ENCODE data around the gene CNTN5.

The CNTN5 gene

DNA sequence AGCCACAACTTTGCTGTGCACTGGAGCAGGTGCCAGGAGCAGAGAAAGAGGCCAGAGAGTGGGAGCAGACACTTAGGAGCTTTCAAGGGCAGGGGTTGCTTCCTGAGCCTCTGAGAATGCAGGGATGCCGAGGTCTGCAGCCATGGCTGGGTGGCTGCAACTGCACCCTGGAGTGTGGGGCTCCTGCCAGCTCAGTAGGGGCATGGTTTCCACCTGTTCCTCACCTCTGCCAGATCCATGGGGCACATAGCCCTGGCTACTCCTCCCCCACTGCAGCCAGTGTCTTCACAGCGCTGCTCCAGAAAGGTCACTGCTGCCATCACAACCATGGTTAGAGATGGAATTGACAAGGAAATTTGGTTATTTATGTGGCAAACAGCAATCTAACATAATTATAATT lies 404.8 kb downstream of the CNTN5 start:
- WGBS, 2 experiments (ENCODE audit: insufficient coverage in 2 of 2), result 0% methylated on average over 1 of the region's 2 CpGs; no CpG with 5 or more reads in 1 of the 2 experiments

DNA sequence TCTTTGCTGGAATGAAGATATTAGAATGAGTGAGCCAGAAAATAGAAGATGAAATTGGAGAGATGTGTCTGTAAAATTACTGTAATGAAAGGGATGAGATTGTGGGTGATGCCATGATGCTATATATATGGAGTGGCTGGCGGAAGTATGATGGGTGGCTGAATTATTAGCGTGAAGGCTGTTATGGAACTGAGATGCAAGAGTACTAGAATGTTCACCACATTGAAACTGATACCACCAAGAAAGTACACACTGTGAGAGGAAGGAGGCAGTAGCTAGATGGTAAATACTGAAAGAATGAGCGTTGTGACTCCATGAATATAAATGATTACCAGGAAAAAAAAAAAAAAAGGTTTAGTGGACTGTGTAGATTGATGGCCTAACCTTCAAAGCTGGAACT lies 411.9 kb downstream of the CNTN5 start:
- Histone ChIP-seq H3K36me3 (ENCODE audit: control insufficient read depth, insufficient read depth, low read length) (no peaks in the 10 kb centered on the region), H3K4me1 (ENCODE audit: control insufficient read depth, insufficient read depth, low read length, poor library complexity, severe bottlenecking) (no peaks in the 10 kb centered on the region), H3K27ac (ENCODE audit: low read depth, low read length, severe bottlenecking) (no peak overlapping the region), H3K9me3 (ENCODE audit: control insufficient read depth, low read length) (no peaks in the 10 kb centered on the region), H3K4me3 (ENCODE audit: extremely low read depth, insufficient read depth, low read length, poor library complexity, severe bottlenecking) (no peak overlapping the region)
- WGBS, 2 experiments (ENCODE audit: insufficient coverage in 2 of 2), result 100% methylated on average over 1 of the region's 3 CpGs; no CpG with 5 or more reads in 1 of the 2 experiments

More for the DNA sequence above, 404.8 kb downstream of the CNTN5 start:
- Histone ChIP-seq H3K27ac (ENCODE audit: low read depth, low read length, severe bottlenecking) (no peak overlapping the region), H3K9me3 (ENCODE audit: control insufficient read depth, low read length) (peaks cover 5% of the 10 kb centered on the region), H3K4me3 (ENCODE audit: extremely low read depth, insufficient read depth, low read length, poor library complexity, severe bottlenecking) (no peak overlapping the region), H3K36me3 (ENCODE audit: control insufficient read depth, insufficient read depth, low read length) (no peaks in the 10 kb centered on the region), H3K4me1 (ENCODE audit: control insufficient read depth, insufficient read depth, low read length, poor library complexity, severe bottlenecking) (peaks cover 14% of the 10 kb centered on the region)

GRCh38 chr11:99443276-99443675 lies 422.5 kb downstream of the CNTN5 start:
- Histone ChIP-seq H3K36me3 (ENCODE audit: control insufficient read depth, insufficient read depth, low read length) (no peaks in the 10 kb centered on the region), H3K4me1 (ENCODE audit: control insufficient read depth, insufficient read depth, low read length, poor library complexity, severe bottlenecking) (no peaks in the 10 kb centered on the region)
- WGBS, 2 experiments (ENCODE audit: insufficient coverage in 2 of 2), result 60% methylated on average over 1 of the region's 3 CpGs; no CpG with 5 or more reads in 1 of the 2 experiments

DNA sequence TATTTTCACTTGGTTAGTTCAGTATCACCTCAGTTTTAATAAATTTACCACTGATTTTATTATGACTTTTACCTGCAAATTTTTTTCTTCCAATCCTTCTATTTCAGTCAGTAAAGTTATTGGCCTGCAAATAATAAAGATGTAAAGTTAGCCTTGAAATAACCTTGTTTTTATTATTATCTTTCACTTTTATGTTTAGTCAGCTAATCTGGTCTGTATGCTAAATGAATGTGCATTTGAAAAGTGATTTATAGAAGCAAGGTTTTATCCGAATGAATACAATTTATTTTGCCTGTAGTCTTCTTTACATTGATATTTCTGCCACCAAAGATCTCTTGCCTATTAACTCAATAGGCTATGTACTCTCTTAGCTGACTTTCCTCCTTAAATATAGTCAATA lies 425.7 kb downstream of the CNTN5 start:
- Histone ChIP-seq H3K4me3 (ENCODE audit: extremely low read depth, insufficient read depth, low read length, poor library complexity, severe bottlenecking) (no peak overlapping the region), H3K36me3 (ENCODE audit: control insufficient read depth, insufficient read depth, low read length) (no peaks in the 10 kb centered on the region), H3K4me1 (ENCODE audit: control insufficient read depth, insufficient read depth, low read length, poor library complexity, severe bottlenecking) (no peaks in the 10 kb centered on the region), H3K27ac (ENCODE audit: low read depth, low read length, severe bottlenecking) (no peak overlapping the region), H3K9me3 (ENCODE audit: control insufficient read depth, low read length) (no peaks in the 10 kb centered on the region)
- WGBS, 2 experiments (ENCODE audit: insufficient coverage in 2 of 2), result no CpG with 5 or more reads among the region's 1 CpG

More at GRCh38 chr11:99443276-99443675, 422.5 kb downstream of the CNTN5 start:
- Histone ChIP-seq H3K27ac (ENCODE audit: low read depth, low read length, severe bottlenecking) (no peak overlapping the region), H3K9me3 (ENCODE audit: control insufficient read depth, low read length) (no peaks in the 10 kb centered on the region), H3K4me3 (ENCODE audit: extremely low read depth, insufficient read depth, low read length, poor library complexity, severe bottlenecking) (no peak overlapping the region)

DNA sequence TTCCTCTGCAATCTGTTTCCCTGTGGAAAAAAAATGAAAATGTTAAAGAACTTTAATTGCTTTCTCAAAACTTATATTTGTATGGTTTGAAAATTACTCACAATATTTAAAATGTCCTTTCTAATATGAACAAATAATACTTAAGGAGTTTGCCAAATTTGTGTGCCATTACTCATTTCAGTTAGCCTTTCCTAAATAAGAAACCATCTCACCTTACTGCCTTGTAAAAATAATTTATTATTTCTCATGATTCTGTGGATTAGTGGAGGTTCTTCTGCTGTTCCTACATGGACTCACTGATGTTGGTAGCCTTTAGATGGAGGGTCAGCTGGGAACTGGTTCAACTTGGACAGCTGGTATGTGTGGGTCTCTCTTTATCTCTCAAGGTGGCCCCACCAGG lies 428.6 kb downstream of the CNTN5 start:
- Histone ChIP-seq H3K4me3 (ENCODE audit: extremely low read depth, insufficient read depth, low read length, poor library complexity, severe bottlenecking) (no peak overlapping the region), H3K27ac (ENCODE audit: low read depth, low read length, severe bottlenecking) (no peak overlapping the region), H3K36me3 (ENCODE audit: control insufficient read depth, insufficient read depth, low read length) (no peaks in the 10 kb centered on the region), H3K4me1 (ENCODE audit: control insufficient read depth, insufficient read depth, low read length, poor library complexity, severe bottlenecking) (no peaks in the 10 kb centered on the region), H3K9me3 (ENCODE audit: control insufficient read depth, low read length) (no peaks in the 10 kb centered on the region)

DNA sequence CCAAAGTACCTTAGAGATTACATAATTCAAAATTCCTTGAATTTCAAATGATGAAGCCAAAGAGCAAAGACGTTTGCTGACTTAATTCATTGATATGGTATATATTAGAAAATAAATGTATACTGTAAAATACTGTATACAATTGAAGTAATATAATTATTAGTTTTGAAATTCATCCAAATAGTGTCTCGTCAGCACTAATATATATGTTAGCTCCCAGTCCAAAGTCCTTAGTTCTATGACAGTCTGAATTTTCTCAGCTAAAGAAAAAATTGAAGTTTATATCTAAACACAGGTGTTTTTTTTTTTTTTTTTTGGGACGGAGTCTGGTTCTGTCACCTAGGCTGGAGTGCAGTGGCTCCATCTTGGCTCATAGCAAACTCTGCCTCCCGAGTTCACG lies 431.3 kb downstream of the CNTN5 start:
- Histone ChIP-seq H3K4me3 (ENCODE audit: extremely low read depth, insufficient read depth, low read length, poor library complexity, severe bottlenecking) (no peak overlapping the region), H3K36me3 (ENCODE audit: control insufficient read depth, insufficient read depth, low read length) (no peaks in the 10 kb centered on the region), H3K9me3 (ENCODE audit: control insufficient read depth, low read length) (no peaks in the 10 kb centered on the region), H3K4me1 (ENCODE audit: control insufficient read depth, insufficient read depth, low read length, poor library complexity, severe bottlenecking) (no peaks in the 10 kb centered on the region), H3K27ac (ENCODE audit: low read depth, low read length, severe bottlenecking) (no peak overlapping the region)
- 93 to 100% methylated on average over 2 to 3 of the region's 5 CpGs for WGBS, 2 experiments (ENCODE audit: insufficient coverage in 2 of 2)

- no CpG with 5 or more reads among the region's 1 CpG for WGBS, 2 experiments (ENCODE audit: insufficient coverage in 2 of 2)
- no peaks in the 10 kb centered on the region for H3K4me1 ChIP-seq (ENCODE audit: control insufficient read depth, insufficient read depth, low read length, poor library complexity, severe bottlenecking)
These were observed 441.2 kb downstream of the CNTN5 start for GRCh38 chr11:99461913-99462312.

GRCh38 chr11:99464985-99465384 lies 444.2 kb downstream of the CNTN5 start:
- no peaks in the 10 kb centered on the region for H3K36me3 ChIP-seq (ENCODE audit: control insufficient read depth, insufficient read depth, low read length)
- no peak overlapping the region for H3K27ac ChIP-seq (ENCODE audit: low read depth, low read length, severe bottlenecking)
- 83 to 100% methylated on average over 1 of the region's 2 CpGs for WGBS, 2 experiments (ENCODE audit: insufficient coverage in 2 of 2)
- H3K9me3 ChIP-seq (ENCODE audit: control insufficient read depth, low read length), result no peaks in the 10 kb centered on the region
- H3K4me3 ChIP-seq (ENCODE audit: extremely low read depth, insufficient read depth, low read length, poor library complexity, severe bottlenecking), result no peak overlapping the region
- no peaks in the 10 kb centered on the region for H3K4me1 ChIP-seq (ENCODE audit: control insufficient read depth, insufficient read depth, low read length, poor library complexity, severe bottlenecking)

More at GRCh38 chr11:99461913-99462312, 441.2 kb downstream of the CNTN5 start:
- Histone ChIP-seq H3K36me3 (ENCODE audit: control insufficient read depth, insufficient read depth, low read length) (no peaks in the 10 kb centered on the region), H3K4me3 (ENCODE audit: extremely low read depth, insufficient read depth, low read length, poor library complexity, severe bottlenecking) (no peak overlapping the region), H3K9me3 (ENCODE audit: control insufficient read depth, low read length) (no peaks in the 10 kb centered on the region), H3K27ac (ENCODE audit: low read depth, low read length, severe bottlenecking) (no peak overlapping the region)

GRCh38 chr11:99489581-99489980 lies 468.8 kb downstream of the CNTN5 start:
- H3K9me3 ChIP-seq (ENCODE audit: control insufficient read depth, low read length), result no peaks in the 10 kb centered on the region
- H3K4me1 ChIP-seq (ENCODE audit: control insufficient read depth, insufficient read depth, low read length, poor library complexity, severe bottlenecking), result no peaks in the 10 kb centered on the region
- no CpG with 5 or more reads among the region's 1 CpG for WGBS, 2 experiments (ENCODE audit: insufficient coverage in 2 of 2)
- no peak overlapping the region for H3K27ac ChIP-seq (ENCODE audit: low read depth, low read length, severe bottlenecking)
- no peak overlapping the region for H3K4me3 ChIP-seq (ENCODE audit: extremely low read depth, insufficient read depth, low read length, poor library complexity, severe bottlenecking)
- no peaks in the 10 kb centered on the region for H3K36me3 ChIP-seq (ENCODE audit: control insufficient read depth, insufficient read depth, low read length)

GRCh38 chr11:99494065-99494464 lies 473.3 kb downstream of the CNTN5 start:
- no CpG with 5 or more reads among the region's 4 CpGs for WGBS, 2 experiments (ENCODE audit: insufficient coverage in 2 of 2)
- H3K36me3 ChIP-seq (ENCODE audit: control insufficient read depth, insufficient read depth, low read length), result no peaks in the 10 kb centered on the region
- no peaks in the 10 kb centered on the region for H3K9me3 ChIP-seq (ENCODE audit: control insufficient read depth, low read length)

DNA sequence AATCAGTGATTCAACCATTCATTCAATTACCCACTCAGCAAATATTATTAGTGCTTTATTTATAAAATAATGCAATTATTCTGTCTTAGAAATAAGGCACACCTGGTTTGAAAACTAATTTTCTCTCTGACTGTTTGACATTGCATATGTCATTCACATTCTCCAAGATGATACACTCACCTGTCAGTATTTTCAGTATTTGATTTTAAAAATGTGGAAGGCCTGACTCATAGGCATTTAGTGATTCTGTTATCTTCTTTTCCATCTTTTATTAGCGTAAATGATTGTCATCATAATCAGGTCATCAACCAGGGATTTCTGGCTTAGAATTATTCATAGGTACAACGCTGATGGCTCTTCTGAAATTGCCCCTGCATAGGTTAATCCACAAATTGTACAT lies 480.9 kb downstream of the CNTN5 start:
- Histone ChIP-seq H3K4me3 (ENCODE audit: extremely low read depth, insufficient read depth, low read length, poor library complexity, severe bottlenecking) (no peak overlapping the region), H3K27ac (ENCODE audit: low read depth, low read length, severe bottlenecking) (no peak overlapping the region), H3K4me1 (ENCODE audit: control insufficient read depth, insufficient read depth, low read length, poor library complexity, severe bottlenecking) (no peaks in the 10 kb centered on the region), H3K36me3 (ENCODE audit: control insufficient read depth, insufficient read depth, low read length) (no peaks in the 10 kb centered on the region), H3K9me3 (ENCODE audit: control insufficient read depth, low read length) (no peaks in the 10 kb centered on the region)
- 86 to 100% methylated on average over 1 of the region's 2 CpGs for WGBS, 2 experiments (ENCODE audit: insufficient coverage in 2 of 2)

More at GRCh38 chr11:99494065-99494464, 473.3 kb downstream of the CNTN5 start:
- H3K4me3 ChIP-seq (ENCODE audit: extremely low read depth, insufficient read depth, low read length, poor library complexity, severe bottlenecking), result no peak overlapping the region
- no peak overlapping the region for H3K27ac ChIP-seq (ENCODE audit: low read depth, low read length, severe bottlenecking)
- no peaks in the 10 kb centered on the region for H3K4me1 ChIP-seq (ENCODE audit: control insufficient read depth, insufficient read depth, low read length, poor library complexity, severe bottlenecking)

All from mesodermal cell (in vitro differentiated cells).